Thyroid gland (tissue), 4 donors: ENCODE results near the gene ZNF423. TPM values are rescaled to one million over a fixed set of nuclear protein-coding genes. Genes with fewer than 3 reads are reported as not detected.

ENCODE experiments used
- DNase-seq, 2 donors: peaks; one replicate each; pipeline ENCODE4 v3.0.0-alpha.2; 2019
- H3K27ac ChIP-seq, 3 donors: fragments of 200-600 bp; sonication (generic); 1 replicate in 2 of 3; 2 replicates in 1 of 3; pipeline ENCODE4 v1.5.1; 2016 to 2019; ENCODE audit warnings: mild to moderate bottlenecking in 1 of 3, moderate library complexity in 1 of 3
- H3K27me3 ChIP-seq: fragments of 200-600 bp; sonication (generic); one replicate; pipeline ENCODE4 v1.5.1; 2019
- H3K36me3 ChIP-seq, 2 donors: fragments of 200-600 bp; sonication (generic); one replicate each; pipeline ENCODE4 v1.5.1; 2016 to 2019
- H3K4me1 ChIP-seq, 2 donors: fragments of 200-600 bp; sonication (generic); one replicate each; pipeline ENCODE4 v1.5.1; 2017 to 2019
- H3K4me3 ChIP-seq, 3 donors: fragments of 200-600 bp; sonication (generic); replicated peaks in 1 of 3; 1 replicate in 2 of 3; 2 replicates in 1 of 3; pipeline ENCODE4 v1.5.1; 2016; ENCODE audit warnings: mild to moderate bottlenecking in 1 of 3
- H3K9me3 ChIP-seq: fragments of 200-600 bp; sonication (generic); one replicate; pipeline ENCODE4 v1.5.1; 2017
- CTCF ChIP-seq, 6 experiments: fragments of 200-600 bp in 3 of 6; fragments of 450-650 bp in 3 of 6; sonication (generic) in 3 of 6; IDR thresholded peaks; one replicate each; pipeline ENCODE4 v1.5.1; 2016 to 2019; ENCODE audit warnings: antibody characterized with exemption in 6 of 6, mild to moderate bottlenecking in 2 of 6, inconsistent platforms in 1 of 6, moderate library complexity in 1 of 6
- POLR2A ChIP-seq, 2 donors: fragments of 450-650 bp; IDR thresholded peaks; one replicate each; pipeline ENCODE4 v1.6.1; 2017; ENCODE audit warnings: antibody characterized with exemption in 2 of 2, mild to moderate bottlenecking in 2 of 2, moderate library complexity in 1 of 2
- WGBS, 2 donors: methylation state at CpG; one replicate each; pipeline ENCODE4 v1.1.5; 2017; 5-methylcytosine and 5-hydroxymethylcytosine counted together
- intact Hi-C: fragments of 100-400 bp; cut with DNase I; formaldehyde crosslinking; loops from one replicate; pipeline ENCODE4 v1.15.1; 2023
- total RNA-seq, 4 donors: library from RNA; depleted of rRNA; stranded (reverse); fragments of >200 nt; gene quantifications; one replicate each; pipeline ENCODE4 v1.2.3, GENCODE V29; 2016

ZNF423 gene
- total RNA-seq, 4 donors from 2014 or later = 7.4 to 10.0 (median 8.5) TPM

- intact Hi-C loops = no loop called here
- Histone ChIP-seq H3K9me3 (no peaks in the 10 kb centered on the region), H3K36me3 (peaks cover 0 to 4% of the 10 kb centered on the region in 2 donors), H3K27ac (no peak overlapping the region), H3K4me1 (peaks cover 8 to 27% of the 10 kb centered on the region in 2 donors), H3K27me3 (no peaks in the 10 kb centered on the region), H3K4me3 (no peak overlapping the region)
- 96 to 97% methylated on average over 12 to 16 of the region's 16 CpGs for WGBS, 2 donors
- TF ChIP-seq CTCF (IDR thresholded peaks at IDR 0.05) (no peak), POLR2A (IDR thresholded peaks at IDR 0.05) (no peak)
- no peak for DNase-seq
Measured at GRCh38 chr16:49637511-49637910, 218.4 kb downstream of the ZNF423 start.

GRCh38 chr16:49636608-49637007 is 219.3 kb downstream of the ZNF423 start:
- intact Hi-C loops = no loop called here
- 97 to 98% methylated on average over 6 to 7 of the region's 14 CpGs for WGBS, 2 donors
- H3K27me3 ChIP-seq = no peaks in the 10 kb centered on the region
- no peak overlapping the region for H3K27ac ChIP-seq
- H3K9me3 ChIP-seq = no peaks in the 10 kb centered on the region
- peaks cover 0 to 4% of the 10 kb centered on the region in 2 donors for H3K36me3 ChIP-seq
- H3K4me3 ChIP-seq = no peak overlapping the region
- peaks cover 8 to 31% of the 10 kb centered on the region in 2 donors for H3K4me1 ChIP-seq
- no peak for TF ChIP-seq POLR2A (IDR thresholded peaks at IDR 0.05)
- TF ChIP-seq CTCF (IDR thresholded peaks at IDR 0.05) = no peak
- DNase-seq = no peak

- Histone ChIP-seq H3K36me3 (peaks cover 0 to 4% of the 10 kb centered on the region in 2 donors), H3K9me3 (no peaks in the 10 kb centered on the region), H3K4me3 (no peak overlapping the region), H3K27ac (no peak overlapping the region), H3K4me1 (peaks cover 8 to 35% of the 10 kb centered on the region in 2 donors), H3K27me3 (no peaks in the 10 kb centered on the region)
- WGBS, 2 donors = 95 to 97% methylated on average over 43 to 49 of the region's 58 CpGs
- no peak for DNase-seq
- intact Hi-C loops = no loop called here
- TF ChIP-seq CTCF (IDR thresholded peaks at IDR 0.05) (no peak), POLR2A (IDR thresholded peaks at IDR 0.05) (no peak)
Measured at GRCh38 chr16:49635591-49636581, 220.0 kb downstream of the ZNF423 start.

- Histone ChIP-seq H3K4me3 (no peak overlapping the region), H3K9me3 (no peaks in the 10 kb centered on the region), H3K36me3 (peaks cover 0 to 4% of the 10 kb centered on the region in 2 donors), H3K27ac (no peak overlapping the region), H3K27me3 (no peaks in the 10 kb centered on the region), H3K4me1 (peaks cover 8 to 26% of the 10 kb centered on the region in 2 donors)
- no peak for DNase-seq
- WGBS, 2 donors = 100% methylated on average over 1 of the region's 1 CpG
- TF ChIP-seq CTCF (IDR thresholded peaks at IDR 0.05) = no peak
- intact Hi-C loops = no loop called here
Measured at GRCh38 chr16:49635009-49635350, 220.9 kb downstream of the ZNF423 start.
